ENCODE data around the gene PNPLA5. TPM values are rescaled to one million over a fixed set of nuclear protein-coding genes. Genes with fewer than 3 reads are reported as not detected.

The PNPLA5 gene
- polyA plus RNA-seq, 4 donors, result 0.06 to 0.16 (median 0.13) TPM; not detected in 1

Other genes with a start within 250 kb of the PNPLA5 start
- gene EFCAB6, start 79.7 kb downstream of the PNPLA5 start, polyA plus RNA-seq (ENCODE audit: insufficient read length in 4 of 4), result 1 to 10 TPM; 5.1 to 6.0 (median 5.7) TPM
- gene SULT4A1, start 29.5 kb downstream of the PNPLA5 start, polyA plus RNA-seq (ENCODE audit: insufficient read length in 4 of 4), result 1 to 10 TPM; 1.6 to 5.7 (median 3.1) TPM
- gene PNPLA3, start 31.8 kb upstream of the PNPLA5 start, polyA plus RNA-seq (ENCODE audit: insufficient read length in 4 of 4), result 1 to 10 TPM; 1.3 to 2.2 (median 1.6) TPM
- gene SAMM50, start 63.4 kb upstream of the PNPLA5 start, polyA plus RNA-seq (ENCODE audit: insufficient read length in 4 of 4), result 10 to 100 TPM; 65.2 to 67.5 (median 66.5) TPM
- 10 to 100 TPM; 20.8 to 25.3 (median 23.9) TPM for gene PARVB, start 132.3 kb upstream of the PNPLA5 start, polyA plus RNA-seq (ENCODE audit: insufficient read length in 4 of 4)

Measured in left renal cortex interstitium (tissue), 4 donors.